HepG2 (cell line): ENCODE results near the gene ANKRD31. TPM values are rescaled to one million over a fixed set of nuclear protein-coding genes. Genes with fewer than 3 reads are reported as not detected.

Experiments used
- DMTF1 ChIP-seq: sonication (generic); formaldehyde crosslinking; IDR thresholded peaks from 2 replicates; pipeline ENCODE4 v1.4.0; 2020; ENCODE audit warnings: mild to moderate bottlenecking, missing genetic modification reagents
- FLYWCH1 ChIP-seq: sonication (generic); formaldehyde crosslinking; IDR thresholded peaks from 2 replicates; pipeline ENCODE4 v1.8.1; 2023; ENCODE audit warnings: mild to moderate bottlenecking, missing genetic modification reagents
- HOXA5 ChIP-seq: sonication (generic); formaldehyde crosslinking; IDR thresholded peaks from 2 replicates; pipeline ENCODE4 v1.4.0; 2020; ENCODE audit warnings: missing genetic modification reagents
- ISL2 ChIP-seq: sonication (generic); formaldehyde crosslinking; IDR thresholded peaks from 2 replicates; pipeline ENCODE4 v1.5.0; 2020; ENCODE audit warnings: missing genetic modification reagents
- MAF1 ChIP-seq: sonication (generic); formaldehyde crosslinking; IDR thresholded peaks from 2 replicates; pipeline ENCODE4 v1.5.0; 2020; ENCODE audit warnings: missing genetic modification reagents, borderline replicate concordance
- POGZ ChIP-seq: sonication (generic); formaldehyde crosslinking; IDR thresholded peaks from 2 replicates; pipeline ENCODE4 v1.4.0; 2020; ENCODE audit warnings: mild to moderate bottlenecking, missing genetic modification reagents
- RCOR2 ChIP-seq: IDR thresholded peaks from 2 replicates; pipeline ENCODE4 v1.6.1; 2016; ENCODE audit warnings: missing biosample characterization, missing genetic modification reagents
- RFX1 ChIP-seq: fragments of 450-650 bp; IDR thresholded peaks from 2 replicates; pipeline ENCODE4 v1.6.1; 2017
- YEATS4 ChIP-seq: sonication (generic); formaldehyde crosslinking; IDR thresholded peaks from 2 replicates; pipeline ENCODE4 v1.4.0; 2020; ENCODE audit warnings: missing genetic modification reagents, borderline replicate concordance
- ZFY ChIP-seq: sonication (generic); formaldehyde crosslinking; IDR thresholded peaks from 2 replicates; pipeline ENCODE4 v1.4.0; 2020; ENCODE audit warnings: missing genetic modification reagents
- ZIK1 ChIP-seq: sonication (generic); formaldehyde crosslinking; IDR thresholded peaks from 2 replicates; pipeline ENCODE4 v1.5.0; 2020; ENCODE audit warnings: mild to moderate bottlenecking, low read depth, missing genetic modification reagents, borderline replicate concordance
- ZNF121 ChIP-seq: sonication (generic); formaldehyde crosslinking; IDR thresholded peaks from 2 replicates; pipeline ENCODE4 v1.5.0; 2020; ENCODE audit warnings: mild to moderate bottlenecking, missing genetic modification reagents
- ZNF329 ChIP-seq: sonication (generic); formaldehyde crosslinking; IDR thresholded peaks from 2 replicates; pipeline ENCODE4 v1.9.0; 2021; ENCODE audit warnings: low read depth, mild to moderate bottlenecking, missing genetic modification reagents
- ZNF34 ChIP-seq: sonication (generic); formaldehyde crosslinking; IDR thresholded peaks from 2 replicates; pipeline ENCODE4 v1.4.0; 2020; ENCODE audit warnings: mild to moderate bottlenecking, missing genetic modification reagents, borderline replicate concordance
- ZNF350 ChIP-seq: sonication (generic); formaldehyde crosslinking; IDR thresholded peaks from 2 replicates; pipeline ENCODE4 v1.4.0; 2020; ENCODE audit warnings: mild to moderate bottlenecking, low read depth, missing genetic modification reagents, borderline replicate concordance
- ZNF414 ChIP-seq: sonication (generic); formaldehyde crosslinking; IDR thresholded peaks from 2 replicates; pipeline ENCODE4 v1.5.0; 2020; ENCODE audit warnings: missing genetic modification reagents
- ZNF432 ChIP-seq: sonication (generic); formaldehyde crosslinking; IDR thresholded peaks from 2 replicates; pipeline ENCODE4 v1.5.0; 2020; ENCODE audit warnings: missing genetic modification reagents, mild to moderate bottlenecking, borderline replicate concordance
- ZNF496 ChIP-seq: sonication (generic); formaldehyde crosslinking; IDR thresholded peaks from 2 replicates; pipeline ENCODE4 v1.8.1; 2023; ENCODE audit warnings: mild to moderate bottlenecking, moderate library complexity, missing genetic modification reagents; ENCODE audit not compliant: insufficient replicate concordance
- ZNF589 ChIP-seq: sonication (generic); formaldehyde crosslinking; conservative IDR thresholded peaks from 2 replicates; pipeline ENCODE4 v1.8.0; 2022; ENCODE audit warnings: mild to moderate bottlenecking, moderate library complexity, missing genetic modification reagents
- ZNF746 ChIP-seq: sonication (generic); formaldehyde crosslinking; IDR thresholded peaks from 2 replicates; pipeline ENCODE4 v1.8.0; 2022; ENCODE audit warnings: mild to moderate bottlenecking, missing genetic modification reagents
- polyA plus RNA-seq, 8 experiments: library from polyadenylated mRNA; depleted of rRNA in 3 of 8; stranded (reverse) in 7 of 8; unstranded in 1 of 8; fragments of >200 nt; fragmentation: Illumina TruSeq in 4 of 8; extraction: Trizol in 4 of 8; gene quantifications; 2 replicates each; pipeline versions ENCODE4 v1.2.1 to v1.2.3, GENCODE V29; 2011 to 2016; ENCODE audit warnings: low read depth in 4 of 8, missing spikeins in 1 of 8, mixed read lengths in 1 of 8; ENCODE audit not compliant: insufficient read depth in 1 of 8
- total RNA-seq, 5 experiments: library from RNA; depleted of rRNA; stranded (reverse); fragments of >200 nt; fragmentation: Illumina TruSeq; extraction: Trizol; gene quantifications; 2 replicates each; pipeline ENCODE4 v1.2.3, GENCODE V29; 2016; ENCODE audit warnings: low read depth in 1 of 5
- TF ChIP-seq, protein P1 (sequence below): sonication (generic); formaldehyde crosslinking; IDR thresholded peaks from 2 replicates; pipeline ENCODE4 v1.4.0; 2020; ENCODE audit warnings: missing genetic modification reagents
- TF ChIP-seq, protein P2 (sequence below): sonication (generic); formaldehyde crosslinking; IDR thresholded peaks from 2 replicates; pipeline ENCODE4 v1.4.0; 2020; ENCODE audit warnings: missing genetic modification reagents, mild to moderate bottlenecking, borderline replicate concordance

ANKRD31 gene
- total and polyA plus RNA-seq, 2 of the 13 experiments (the other 11 are each of a cell fraction or from before 2014, with no cell fraction given) = 0.01 to 0.09 TPM

GRCh38 chr5:75053304-75054133 lies 183.2 kb downstream of the ANKRD31 start (continued):
- TF ChIP-seq ZNF746 (CRISPR knock-in tag) = 0 out of 2 replicates have a peak, but pooled peaks have one; percentile 41
- TF ChIP-seq RFX1 = no peak
- no peak for TF ChIP-seq FLYWCH1 (CRISPR knock-in tag)
- TF ChIP-seq ZNF350 (CRISPR knock-in tag) = no peak
- TF ChIP-seq ZNF496 = no peak
- TF ChIP-seq ZNF34 = no peak
- TF ChIP-seq ZNF589 (CRISPR knock-in tag) = no peak
- peak; percentile 78; the same call in 1 of the 2 replicates for TF ChIP-seq MAF1 (CRISPR knock-in tag)
- no peak; the same call in 1 of the 2 replicates for TF ChIP-seq HOXA5 (CRISPR knock-in tag)
- TF ChIP-seq ZFY (CRISPR knock-in tag) = peak; percentile 39; the same call in 1 of the 2 replicates
- no peak for TF ChIP-seq ZIK1
- TF ChIP-seq ISL2 (CRISPR knock-in tag) = no peak
- peak; percentile 49; the same call in 1 of the 2 replicates for TF ChIP-seq ZNF414 (CRISPR knock-in tag)
- no peak for TF ChIP-seq ZNF121 (CRISPR knock-in tag)
- TF ChIP-seq, protein P1, sequence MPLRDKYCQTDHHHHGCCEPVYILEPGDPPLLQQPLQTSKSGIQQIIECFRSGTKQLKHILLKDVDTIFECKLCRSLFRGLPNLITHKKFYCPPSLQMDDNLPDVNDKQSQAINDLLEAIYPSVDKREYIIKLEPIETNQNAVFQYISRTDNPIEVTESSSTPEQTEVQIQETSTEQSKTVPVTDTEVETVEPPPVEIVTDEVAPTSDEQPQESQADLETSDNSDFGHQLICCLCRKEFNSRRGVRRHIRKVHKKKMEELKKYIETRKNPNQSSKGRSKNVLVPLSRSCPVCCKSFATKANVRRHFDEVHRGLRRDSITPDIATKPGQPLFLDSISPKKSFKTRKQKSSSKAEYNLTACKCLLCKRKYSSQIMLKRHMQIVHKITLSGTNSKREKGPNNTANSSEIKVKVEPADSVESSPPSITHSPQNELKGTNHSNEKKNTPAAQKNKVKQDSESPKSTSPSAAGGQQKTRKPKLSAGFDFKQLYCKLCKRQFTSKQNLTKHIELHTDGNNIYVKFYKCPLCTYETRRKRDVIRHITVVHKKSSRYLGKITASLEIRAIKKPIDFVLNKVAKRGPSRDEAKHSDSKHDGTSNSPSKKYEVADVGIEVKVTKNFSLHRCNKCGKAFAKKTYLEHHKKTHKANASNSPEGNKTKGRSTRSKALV = peak; percentile 99
- no peak for TF ChIP-seq ZNF329 (CRISPR knock-in tag)
- TF ChIP-seq POGZ = no peak
- TF ChIP-seq ZNF432 = no peak
- TF ChIP-seq YEATS4 (CRISPR knock-in tag) = 0 out of 2 replicates have a peak, but pooled peaks have one; percentile 31
- no peak for TF ChIP-seq RCOR2 (CRISPR knock-in tag)
- TF ChIP-seq, protein P2, sequence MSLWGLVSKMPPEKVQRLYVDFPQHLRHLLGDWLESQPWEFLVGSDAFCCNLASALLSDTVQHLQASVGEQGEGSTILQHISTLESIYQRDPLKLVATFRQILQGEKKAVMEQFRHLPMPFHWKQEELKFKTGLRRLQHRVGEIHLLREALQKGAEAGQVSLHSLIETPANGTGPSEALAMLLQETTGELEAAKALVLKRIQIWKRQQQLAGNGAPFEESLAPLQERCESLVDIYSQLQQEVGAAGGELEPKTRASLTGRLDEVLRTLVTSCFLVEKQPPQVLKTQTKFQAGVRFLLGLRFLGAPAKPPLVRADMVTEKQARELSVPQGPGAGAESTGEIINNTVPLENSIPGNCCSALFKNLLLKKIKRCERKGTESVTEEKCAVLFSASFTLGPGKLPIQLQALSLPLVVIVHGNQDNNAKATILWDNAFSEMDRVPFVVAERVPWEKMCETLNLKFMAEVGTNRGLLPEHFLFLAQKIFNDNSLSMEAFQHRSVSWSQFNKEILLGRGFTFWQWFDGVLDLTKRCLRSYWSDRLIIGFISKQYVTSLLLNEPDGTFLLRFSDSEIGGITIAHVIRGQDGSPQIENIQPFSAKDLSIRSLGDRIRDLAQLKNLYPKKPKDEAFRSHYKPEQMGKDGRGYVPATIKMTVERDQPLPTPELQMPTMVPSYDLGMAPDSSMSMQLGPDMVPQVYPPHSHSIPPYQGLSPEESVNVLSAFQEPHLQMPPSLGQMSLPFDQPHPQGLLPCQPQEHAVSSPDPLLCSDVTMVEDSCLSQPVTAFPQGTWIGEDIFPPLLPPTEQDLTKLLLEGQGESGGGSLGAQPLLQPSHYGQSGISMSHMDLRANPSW = no peak
- no peak for TF ChIP-seq DMTF1 (CRISPR knock-in tag)
